SK-N-MC (cell line): ENCODE measurements around the gene ZNF558.

Experiments
- EZH2 ChIP-seq: fragments of 200-600 bp; sonication (generic); IDR thresholded peaks from one replicate; pipeline ENCODE4 v1.6.1; 2017; ENCODE audit warnings: antibody characterized with exemption
- POLR2AphosphoS5 ChIP-seq: IDR thresholded peaks from 2 replicates; pipeline ENCODE4 v1.6.1; 2012; ENCODE audit warnings: mild to moderate bottlenecking, low read depth, low read length, borderline replicate concordance

DNA sequence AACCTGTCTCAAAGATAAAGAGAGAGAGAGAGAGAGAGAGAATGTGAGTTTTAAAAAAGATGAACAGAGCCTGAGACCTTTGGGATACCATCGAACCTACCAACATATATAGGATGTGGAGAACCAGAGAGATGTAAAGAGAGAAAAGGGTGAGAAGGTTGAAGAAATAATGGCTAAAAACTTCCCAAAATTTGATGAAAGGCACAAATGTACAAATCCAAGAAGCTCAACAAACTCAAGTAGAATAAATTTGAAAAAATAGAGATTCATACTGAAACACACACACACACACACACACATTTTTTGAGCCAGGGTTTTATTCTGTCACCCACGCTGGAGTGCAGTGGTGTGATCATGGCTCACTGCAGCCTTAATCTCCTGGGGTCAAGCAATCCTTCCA is 16.3 kb downstream of the ZNF558 start:
- TF ChIP-seq POLR2AphosphoS5 (no peak), EZH2 (no peak)
